B cell (primary cell): ENCODE measurements around the gene MBOAT1. TPM values are rescaled to one million over a fixed set of nuclear protein-coding genes. Genes with fewer than 3 reads are reported as not detected.

ENCODE experiments used
- ATAC-seq: fragments of 200-7000 bp; cut with Tn5 transposase; one replicate; pipeline ENCODE4 v1.10.0; 2021; ENCODE audit warnings: low read depth, mild to moderate bottlenecking, moderate number of reproducible peaks, moderate library complexity
- CTCF ChIA-PET: fragments of 350-600 bp; sonication (Branson Sonifier 250); formaldehyde crosslinking; loops from one replicate; lab custom pipeline; 2021; ENCODE audit warnings: antibody characterized with exemption, inconsistent platforms; lab: Charles Lee
- POLR2A ChIA-PET: fragments of 350-600 bp; sonication (Branson Sonifier 250); formaldehyde crosslinking; loops from one replicate; lab custom pipeline; 2021; ENCODE audit warnings: antibody characterized with exemption; lab: Charles Lee
- DNase-seq: peaks from one replicate; pipeline ENCODE4 v3.0.0; 2013
- H2AFZ ChIP-seq: 2 replicates; pipeline ENCODE4 v1.6.1; 2012; ENCODE audit warnings: mild to moderate bottlenecking, low read depth, low read length; ENCODE audit not compliant: insufficient read depth, poor library complexity, severe bottlenecking
- H3K27ac ChIP-seq, 2 donors: 1 replicate in 1 of 2; 2 replicates in 1 of 2; pipeline ENCODE4 v1.5.1; 2012 to 2013; ENCODE audit warnings: low read length in 2 of 2, mild to moderate bottlenecking in 2 of 2, moderate library complexity in 1 of 2
- H3K27me3 ChIP-seq, 4 experiments: fragments of 200-600 bp in 1 of 4; sonication (generic) in 1 of 4; replicated peaks in 1 of 4; 1 replicate in 2 of 4; 2 replicates in 2 of 4; pipeline versions ENCODE4 v1.6.1 to v1.7.0; 2013 to 2016; ENCODE audit warnings: low read length in 3 of 4, mild to moderate bottlenecking in 2 of 4, mixed read lengths in 1 of 4, moderate library complexity in 1 of 4; ENCODE audit not compliant: insufficient read depth in 4 of 4, control insufficient read depth in 3 of 4; ENCODE audit errors: control extremely low read depth in 1 of 4
- H3K36me3 ChIP-seq, 2 experiments: replicated peaks in 1 of 2; 1 replicate in 1 of 2; 2 replicates in 1 of 2; pipeline versions ENCODE4 v1.6.1 to v1.7.1; 2013; ENCODE audit warnings: low read length in 1 of 2; ENCODE audit not compliant: insufficient read depth in 2 of 2, control insufficient read depth in 1 of 2; ENCODE audit errors: control extremely low read depth in 1 of 2, extremely low read depth in 1 of 2
- H3K4me1 ChIP-seq, 2 donors: fragments of 200-600 bp in 1 of 2; sonication (generic) in 1 of 2; 1 replicate in 1 of 2; 2 replicates in 1 of 2; pipeline versions ENCODE4 v1.5.1 to v1.6.1; 2013 to 2017; ENCODE audit warnings: low read length in 2 of 2; ENCODE audit not compliant: control insufficient read depth in 2 of 2, insufficient read depth in 2 of 2
- H3K4me2 ChIP-seq: replicated peaks from 2 replicates; pipeline ENCODE3; 2012; ENCODE audit warnings: mild to moderate bottlenecking, low read depth, low read length; ENCODE audit not compliant: poor library complexity, severe bottlenecking
- H3K4me3 ChIP-seq, 5 experiments: fragments of 200-600 bp in 1 of 5; sonication (generic) in 1 of 5; 1 replicate in 3 of 5; 2 replicates in 2 of 5; pipeline versions ENCODE4 v1.5.1 to v1.7.0; 2011 to 2016; ENCODE audit warnings: low read length in 4 of 5, mild to moderate bottlenecking in 4 of 5, low read depth in 2 of 5, control low read depth in 1 of 5, moderate library complexity in 1 of 5; ENCODE audit not compliant: insufficient read depth in 1 of 5; ENCODE audit errors: control extremely low read depth in 1 of 5, extremely low read depth in 1 of 5
- H3K79me2 ChIP-seq: fragments of 200-600 bp; sonication (generic); one replicate; pipeline ENCODE4 v1.6.0; 2016; ENCODE audit warnings: low read length; ENCODE audit not compliant: control insufficient read depth, insufficient read depth
- H3K9ac ChIP-seq: fragments of 200-600 bp; sonication (generic); 2 replicates; pipeline ENCODE4 v1.6.1; 2017; ENCODE audit warnings: mild to moderate bottlenecking, low read length, moderate library complexity
- H3K9me3 ChIP-seq, 3 donors: one replicate each; pipeline versions ENCODE4 v1.6.1 to v1.7.1; 2013; ENCODE audit warnings: low read length in 2 of 3; ENCODE audit not compliant: control insufficient read depth in 2 of 3, insufficient read depth in 1 of 3; ENCODE audit errors: control extremely low read depth in 1 of 3
- H4K20me1 ChIP-seq: 2 replicates; pipeline ENCODE4 v1.6.0; 2012; ENCODE audit warnings: mild to moderate bottlenecking, low read length; ENCODE audit not compliant: insufficient read depth, control insufficient read depth, poor library complexity, severe bottlenecking
- H3K27ac Mint-ChIP-seq: one replicate; pipeline ENCODE4 v1.8.0; 2021; ENCODE audit warnings: mixed read lengths
- H3K27me3 Mint-ChIP-seq: one replicate; pipeline ENCODE4 v1.8.0; 2021; ENCODE audit warnings: mixed read lengths
- H3K4me1 Mint-ChIP-seq: one replicate; pipeline ENCODE4 v1.8.0; 2021; ENCODE audit warnings: mixed read lengths
- H3K4me3 Mint-ChIP-seq: one replicate; pipeline ENCODE4 v1.8.0; 2021; ENCODE audit warnings: mixed read lengths
- H3K9me3 Mint-ChIP-seq: one replicate; pipeline ENCODE4 v1.8.0; 2022; ENCODE audit warnings: mixed read lengths; ENCODE audit not compliant: insufficient read depth
- CTCF ChIP-seq: fragments of 200-600 bp; IDR thresholded peaks from one replicate; pipeline ENCODE4 v1.8.0; 2022; ENCODE audit warnings: antibody characterized with exemption, mild to moderate bottlenecking
- EZH2 ChIP-seq: IDR thresholded peaks from 2 replicates; pipeline ENCODE4 v1.6.1; 2012; ENCODE audit warnings: borderline replicate concordance, low read depth, mild to moderate bottlenecking, moderate library complexity, low read length; ENCODE audit not compliant: insufficient read depth, poor library complexity, severe bottlenecking
- WGBS: methylation state at CpG from one replicate; pipeline ENCODE4 v1.1.5; 2013; ENCODE audit warnings: missing lambda C conversion rate; ENCODE audit not compliant: insufficient coverage; 5-methylcytosine and 5-hydroxymethylcytosine counted together
- intact Hi-C: fragments of 100-400 bp; cut with micrococcal nuclease; formaldehyde crosslinking; loops from one replicate; pipeline ENCODE4 v1.10.0; 2022
- polyA plus RNA-seq: library from polyadenylated mRNA; depleted of rRNA; stranded (reverse); fragments of >200 nt; gene quantifications from 2 replicates; pipeline ENCODE4 v1.2.3, GENCODE V29; 2012
- total RNA-seq, 2 donors: library from RNA; stranded (reverse); fragments of 120-200 nt in 1 of 2; gene quantifications; 1 replicate in 1 of 2; 2 replicates in 1 of 2; pipeline versions ENCODE4 v1.2.3 to v1.2.4, GENCODE V29; 2013 to 2022

Gene MBOAT1
- total and polyA plus RNA-seq, 2 donors (not counting 1 experiment from before 2014, with no cell fraction given): 5.4 to 8.1 TPM

GRCh38 chr6:20220359-20220758 is 8.1 kb upstream of the MBOAT1 start:
- 100% methylated on average over 1 of the region's 3 CpGs for WGBS
- Histone ChIP-seq H4K20me1 (no peaks in the 10 kb centered on the region), H3K27me3 (no peaks in the 10 kb centered on the region), H2AFZ (no peak overlapping the region), H3K9ac (no peak overlapping the region), H3K79me2 (no peaks in the 10 kb centered on the region), H3K4me1 (no peaks in the 10 kb centered on the region), H3K4me2 (no peak overlapping the region), H3K36me3 (no peaks in the 10 kb centered on the region), H3K27ac (no peak overlapping the region), H3K4me3 (no peak overlapping the region), H3K9me3 (no peaks in the 10 kb centered on the region)
- Mint-ChIP-seq H3K4me3 (no peak overlapping the region), H3K27ac (no peak overlapping the region), H3K9me3 (no peaks in the 10 kb centered on the region), H3K4me1 (no peaks in the 10 kb centered on the region), H3K27me3 (peaks cover 3% of the 10 kb centered on the region)
- ATAC-seq (no peak), DNase-seq (no peak)
- TF ChIP-seq CTCF (no peak), EZH2 (no peak)
- intact Hi-C loops: no loop called here
- ChIA-PET CTCF (interaction anchor here (0.6 to 0.7 kb wide), 2 partner anchors 22 to 313 kb away, joined by 3 read pairs; no protein-coding TSS in a partner anchor), POLR2A (no interaction called here)

DNA sequence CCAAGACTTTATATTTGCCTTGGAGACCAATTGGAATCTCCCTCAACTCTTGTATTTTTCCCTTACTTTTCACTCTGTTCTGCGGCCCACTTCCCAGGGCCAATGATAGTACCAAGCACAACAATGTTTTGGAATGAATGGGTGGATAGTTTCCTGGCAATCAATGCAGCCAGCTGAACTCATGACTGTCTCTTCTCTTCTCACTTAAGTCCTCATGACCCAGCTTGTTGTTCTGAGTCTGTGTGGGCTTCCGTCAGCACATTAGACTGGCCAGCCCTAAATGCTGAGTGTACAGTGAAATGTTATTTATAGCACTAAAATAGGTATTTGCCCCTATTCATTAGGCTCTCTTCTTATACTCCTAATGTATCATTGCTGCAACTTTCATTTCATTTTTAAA is 5.6 kb upstream of the MBOAT1 start:
- Histone ChIP-seq H3K4me1 (peaks cover 8 to 9% of the 10 kb centered on the region in 2 donors), H3K9ac (no peak overlapping the region), H3K9me3 (no peaks in the 10 kb centered on the region), H4K20me1 (no peaks in the 10 kb centered on the region), H3K27me3 (peaks cover 0 to 8% (median 1%) of the 10 kb centered on the region in 4 experiments), H3K27ac (no peak overlapping the region), H3K79me2 (no peaks in the 10 kb centered on the region), H3K36me3 (no peaks in the 10 kb centered on the region), H3K4me3 (no peak overlapping the region), H2AFZ (no peak overlapping the region), H3K4me2 (no peak overlapping the region)
- H3K9me3 Mint-ChIP-seq: no peaks in the 10 kb centered on the region
- no peaks in the 10 kb centered on the region for H3K27me3 Mint-ChIP-seq
- no peak for ATAC-seq
- H3K4me1 Mint-ChIP-seq: peaks cover 8% of the 10 kb centered on the region
- WGBS: no CpG with 5 or more reads among the region's 2 CpGs
- POLR2A ChIA-PET: no interaction called here
- CTCF ChIA-PET: no interaction called here
- no peak overlapping the region for H3K4me3 Mint-ChIP-seq
- TF ChIP-seq CTCF (no peak), EZH2 (no peak)
- no peak overlapping the region for H3K27ac Mint-ChIP-seq
- intact Hi-C loops: no loop called here
- no peak for DNase-seq
